Skeletal muscle tissue (tissue), 4 donors: ENCODE results near the gene SMG1. TPM values are rescaled to one million over a fixed set of nuclear protein-coding genes. Genes with fewer than 3 reads are reported as not detected.
"Not testable (repeated sequence)": the region's sequence is repeated elsewhere in the genome, so short reads cannot be mapped to it uniquely, and the experiment has no call there.

Experiments used
- H3K27ac ChIP-seq: one replicate; pipeline ENCODE4 v1.7.0; 2013; ENCODE audit warnings: mild to moderate bottlenecking, low read depth, low read length, inconsistent platforms
- H3K27me3 ChIP-seq, 3 donors: one replicate each; pipeline ENCODE4 v1.7.0; 2013; ENCODE audit warnings: low read length in 3 of 3; ENCODE audit not compliant: control insufficient read depth in 3 of 3, insufficient read depth in 3 of 3
- H3K36me3 ChIP-seq, 3 donors: one replicate each; pipeline ENCODE4 v1.7.0; 2013; ENCODE audit warnings: low read length in 3 of 3; ENCODE audit not compliant: control insufficient read depth in 3 of 3, insufficient read depth in 3 of 3
- H3K4me1 ChIP-seq, 3 donors: one replicate each; pipeline ENCODE4 v1.7.0; 2013; ENCODE audit warnings: low read length in 3 of 3, mild to moderate bottlenecking in 3 of 3; ENCODE audit not compliant: control insufficient read depth in 3 of 3, insufficient read depth in 3 of 3
- H3K4me3 ChIP-seq, 3 donors: one replicate each; pipeline ENCODE4 v1.7.0; 2013; ENCODE audit warnings: low read length in 3 of 3
- H3K9ac ChIP-seq, 3 donors: one replicate each; pipeline ENCODE4 v1.7.0; 2013; ENCODE audit warnings: low read length in 3 of 3, mild to moderate bottlenecking in 3 of 3, moderate library complexity in 2 of 3, low read depth in 1 of 3
- H3K9me3 ChIP-seq, 3 donors: one replicate each; pipeline ENCODE4 v1.7.0; 2013; ENCODE audit warnings: low read length in 3 of 3; ENCODE audit not compliant: control insufficient read depth in 3 of 3
- total RNA-seq: library from RNA; depleted of rRNA; stranded (reverse); fragments of >200 nt; gene quantifications from one replicate; pipeline ENCODE4 v1.2.3, GENCODE V29; 2014
- donor health status: Osteomylitis.

The SMG1 gene
- total RNA-seq, result 89.2 TPM

- peak within 1 kb of the TSS; percentile 84 to 88 (median 84) for H3K9ac ChIP-seq
- not testable (repeated sequence) for H3K9me3 ChIP-seq, H3K27me3 ChIP-seq, H3K36me3 ChIP-seq
- peak within 1 kb of the TSS; percentile 79 to 84 (median 80) for H3K4me3 ChIP-seq
- H3K4me1 ChIP-seq, result peaks cover 3 to 12% (median 3%) of the 10 kb centered on the region in 3 donors
- peak within 1 kb of the TSS; percentile 92 for H3K27ac ChIP-seq
Observed at GRCh38 chr16:18925986-18926865, at the start of gene SMG1. Gene SMG1 (minus strand): TSS chr16:18926408. CDS start chr16:18926041, 367 bp downstream.

- Histone ChIP-seq H3K36me3 (no peaks in the 10 kb centered on the region), H3K27ac (no peak overlapping the region), H3K4me1 (no peaks in the 10 kb centered on the region), H3K9ac (no peak overlapping the region), H3K4me3 (no peak overlapping the region), H3K27me3 (no peaks in the 10 kb centered on the region), H3K9me3 (no peaks in the 10 kb centered on the region)
Observed at GRCh38 chr16:18975109-18975508, 48.9 kb upstream of the SMG1 start.

- Histone ChIP-seq H3K4me1 (peaks cover 0 to 2% (median 0%) of the 10 kb centered on the region in 3 donors), H3K9me3 (no peaks in the 10 kb centered on the region), H3K36me3 (no peaks in the 10 kb centered on the region), H3K27me3 (no peaks in the 10 kb centered on the region), H3K4me3 (no peak overlapping the region), H3K9ac (no peak overlapping the region), H3K27ac (no peak overlapping the region)
Observed at GRCh38 chr16:18969855-18970240, 43.6 kb upstream of the SMG1 start.

DNA sequence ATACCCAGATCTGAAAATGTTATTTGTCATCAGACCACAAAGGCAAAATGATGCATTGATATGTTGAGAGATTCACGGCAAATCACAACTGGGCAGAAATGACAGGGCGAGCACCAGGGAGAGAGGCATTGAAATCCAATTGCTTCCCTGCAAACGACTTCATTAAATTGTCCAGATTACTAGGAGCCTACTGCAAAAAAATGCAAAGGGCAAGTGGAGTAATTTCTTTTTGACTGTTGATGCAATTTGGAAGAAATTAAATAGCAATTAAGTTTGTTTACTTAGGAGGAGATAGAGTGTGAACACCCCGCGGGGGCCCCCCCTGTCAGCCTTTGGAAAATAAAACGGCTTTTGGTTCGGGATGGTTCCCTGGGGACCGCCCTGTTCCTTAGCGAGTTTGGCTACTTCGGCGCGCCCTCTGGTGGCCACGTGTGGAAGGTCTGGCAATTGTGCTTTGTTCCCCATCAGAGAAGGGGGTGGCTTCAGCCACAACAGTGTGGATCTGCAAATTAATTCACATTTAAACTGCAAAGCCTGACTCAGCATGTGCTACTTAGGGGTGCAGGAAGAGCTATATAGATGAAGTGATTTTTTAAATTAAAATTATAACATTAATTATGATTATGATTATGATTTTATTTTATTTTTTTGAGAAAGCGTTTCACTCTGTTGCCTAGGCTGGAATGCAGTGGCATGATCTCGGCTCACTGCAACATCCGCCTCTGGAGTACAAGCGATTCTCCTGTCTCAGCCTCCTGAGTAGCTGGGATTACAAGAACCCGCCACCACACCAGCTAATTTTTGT lies 43.0 kb upstream of the SMG1 start:
- H3K27me3 ChIP-seq, result no peaks in the 10 kb centered on the region
- peaks cover 0 to 2% (median 0%) of the 10 kb centered on the region in 3 donors for H3K4me1 ChIP-seq
- H3K4me3 ChIP-seq, result peak overlapping the region; percentile 54 to 73 (median 64)
- no peaks in the 10 kb centered on the region for H3K36me3 ChIP-seq
- H3K9ac ChIP-seq, result peak overlapping the region; percentile 32 to 52 (median 51)
- no peaks in the 10 kb centered on the region for H3K9me3 ChIP-seq
- H3K27ac ChIP-seq, result no peak overlapping the region

GRCh38 chr16:18966791-18967190 lies 40.6 kb upstream of the SMG1 start:
- H3K4me1 ChIP-seq, result peaks cover 3 to 9% (median 9%) of the 10 kb centered on the region in 3 donors
- H3K36me3 ChIP-seq, result no peaks in the 10 kb centered on the region
- H3K27ac ChIP-seq, result no peak overlapping the region
- H3K4me3 ChIP-seq, result no peak overlapping the region
- H3K9ac ChIP-seq, result no peak overlapping the region
- no peaks in the 10 kb centered on the region for H3K9me3 ChIP-seq
- H3K27me3 ChIP-seq, result no peaks in the 10 kb centered on the region

- Histone ChIP-seq H3K36me3 (no peaks in the 10 kb centered on the region), H3K4me3 (no peak overlapping the region), H3K4me1 (peaks cover 7 to 14% (median 12%) of the 10 kb centered on the region in 3 donors), H3K27ac (no peak overlapping the region), H3K9me3 (no peaks in the 10 kb centered on the region), H3K27me3 (no peaks in the 10 kb centered on the region), H3K9ac (no peak overlapping the region)
Observed at GRCh38 chr16:18965555-18965954, 39.3 kb upstream of the SMG1 start.

DNA sequence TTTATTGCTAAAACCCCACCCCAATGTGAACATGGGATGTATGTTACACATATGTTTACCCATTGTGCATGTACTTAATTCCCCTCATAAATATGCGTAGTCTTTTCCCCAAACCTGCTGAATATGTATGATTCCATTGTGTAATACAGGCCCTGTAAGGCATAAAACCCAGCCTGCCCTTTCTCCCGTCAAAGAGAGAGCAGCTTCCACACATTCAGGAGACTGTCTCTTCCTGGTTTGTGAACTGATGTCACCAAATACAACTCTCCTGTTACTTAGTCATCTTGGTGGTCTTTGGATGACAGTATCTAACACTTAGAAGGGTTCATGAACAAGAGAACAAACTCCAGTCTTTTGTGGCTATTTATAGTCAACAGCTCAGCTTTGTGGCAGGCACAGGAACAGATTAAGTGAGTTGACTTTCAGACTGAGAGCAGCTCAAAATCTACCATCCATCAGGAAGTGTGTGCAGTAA lies 32.9 kb upstream of the SMG1 start:
- no peaks in the 10 kb centered on the region for H3K27me3 ChIP-seq
- H3K9ac ChIP-seq, result peak overlapping the region in 1 of 3 donors; percentile 35
- H3K27ac ChIP-seq, result peak overlapping the region; percentile 59

DNA sequence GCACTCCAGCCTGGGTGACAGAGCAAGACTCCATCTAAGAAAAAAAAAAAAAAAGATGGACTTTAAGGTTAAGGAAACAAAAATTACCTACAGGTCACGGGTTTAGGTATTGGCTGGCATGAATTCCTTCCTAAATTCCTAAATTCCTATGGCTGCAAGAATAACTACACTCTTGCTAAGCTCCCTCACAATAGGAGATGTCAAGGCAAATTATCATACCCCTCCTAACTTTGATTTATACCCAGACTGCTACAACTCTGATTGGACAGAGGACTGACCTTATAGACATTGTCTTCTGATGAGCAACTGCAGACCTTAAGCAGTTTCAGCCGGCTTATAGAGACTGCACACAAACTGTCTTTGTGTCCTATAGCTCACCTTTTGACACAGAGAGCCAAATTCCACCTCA lies 32.4 kb upstream of the SMG1 start:
- Histone ChIP-seq H3K27ac (peak overlapping the region; percentile 59), H3K4me3 (peak overlapping the region in 1 of 3 donors; percentile 23), H3K9me3 (no peaks in the 10 kb centered on the region), H3K36me3 (no peaks in the 10 kb centered on the region), H3K4me1 (peaks cover 10 to 23% (median 19%) of the 10 kb centered on the region in 3 donors), H3K27me3 (no peaks in the 10 kb centered on the region), H3K9ac (peak overlapping the region in 1 of 3 donors; percentile 35)

More for the DNA sequence above, 32.9 kb upstream of the SMG1 start:
- Histone ChIP-seq H3K4me1 (peaks cover 10 to 23% (median 19%) of the 10 kb centered on the region in 3 donors), H3K4me3 (peak overlapping the region in 1 of 3 donors; percentile 23), H3K36me3 (no peaks in the 10 kb centered on the region), H3K9me3 (no peaks in the 10 kb centered on the region)

DNA sequence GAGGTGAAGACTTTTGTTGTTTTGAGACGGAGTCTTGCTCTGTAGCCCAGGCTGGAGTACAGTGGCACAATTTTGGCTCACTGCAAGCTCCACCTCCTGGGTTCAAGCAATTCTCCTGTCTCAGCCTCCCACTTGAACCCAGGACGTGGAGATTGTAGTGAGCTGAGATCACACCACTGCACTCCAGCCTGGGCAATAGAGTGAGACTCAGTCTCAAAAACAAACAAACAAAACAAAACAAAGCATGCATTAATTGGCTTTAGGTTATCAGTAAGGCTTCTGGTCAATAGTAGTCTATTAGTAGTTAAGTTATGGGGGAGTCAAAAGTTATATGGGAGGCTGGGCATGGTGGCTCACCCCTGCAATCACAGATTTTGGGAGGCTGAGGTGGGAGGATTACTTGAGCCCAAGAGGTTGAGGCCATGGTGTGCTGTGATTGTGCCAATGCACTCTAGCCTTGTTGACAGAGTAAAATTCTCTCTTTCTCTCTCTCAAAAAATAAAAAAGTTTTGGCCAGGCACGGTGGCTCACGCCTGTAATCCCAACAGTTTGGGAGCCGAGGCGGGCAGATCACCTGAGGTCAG lies 30.5 kb upstream of the SMG1 start:
- H3K9me3 ChIP-seq, H3K9ac ChIP-seq, H3K27ac ChIP-seq, H3K27me3 ChIP-seq, H3K36me3 ChIP-seq, H3K4me3 ChIP-seq: not testable (repeated sequence)
- peaks cover 6 to 13% (median 12%) of the 10 kb centered on the region in 3 donors for H3K4me1 ChIP-seq
